Right atrium auricular region (tissue), 2 donors: ENCODE measurements around the gene MGA. TPM values are rescaled to one million over a fixed set of nuclear protein-coding genes. Genes with fewer than 3 reads are reported as not detected.

ENCODE experiments used
- DNase-seq: peaks from one replicate; pipeline ENCODE4 v3.0.0-alpha.2; 2019; ENCODE audit warnings: low spot score
- H3K27ac ChIP-seq, 2 donors: fragments of 200-600 bp; sonication (generic); 1 replicate in 1 of 2; 2 replicates in 1 of 2; pipeline ENCODE4 v1.5.1; 2016 to 2019
- H3K27me3 ChIP-seq, 2 donors: fragments of 200-600 bp; sonication (generic); one replicate each; pipeline versions ENCODE4 v1.5.1 to v1.6.0; 2017 to 2019
- H3K36me3 ChIP-seq: fragments of 200-600 bp; sonication (generic); one replicate; pipeline ENCODE4 v1.5.1; 2016
- H3K4me1 ChIP-seq, 2 donors: fragments of 200-600 bp; sonication (generic); one replicate each; pipeline versions ENCODE4 v1.5.1 to v1.6.0; 2017 to 2019
- H3K4me3 ChIP-seq, 2 donors: fragments of 200-600 bp; sonication (generic); 1 replicate in 1 of 2; 2 replicates in 1 of 2; pipeline ENCODE4 v1.5.1; 2017 to 2019; ENCODE audit warnings: mild to moderate bottlenecking in 1 of 2, moderate library complexity in 1 of 2
- H3K9me3 ChIP-seq, 2 donors: fragments of 200-600 bp; sonication (generic); one replicate each; pipeline ENCODE4 v1.5.1; 2019
- total RNA-seq, 2 donors: library from RNA; depleted of rRNA; stranded (reverse); fragments of >200 nt; gene quantifications; one replicate each; pipeline ENCODE4 v1.1.0, GENCODE V29; 2016
- TF ChIP-seq, protein P1 (sequence below), 2 donors: fragments of 200-600 bp; sonication (generic); IDR thresholded peaks; one replicate each; pipeline ENCODE4 v1.5.1; 2019; ENCODE audit warnings: antibody characterized with exemption in 2 of 2

MGA gene
- total RNA-seq, 2 donors from 2014 or later = 40.1 to 40.3 TPM

DNA sequence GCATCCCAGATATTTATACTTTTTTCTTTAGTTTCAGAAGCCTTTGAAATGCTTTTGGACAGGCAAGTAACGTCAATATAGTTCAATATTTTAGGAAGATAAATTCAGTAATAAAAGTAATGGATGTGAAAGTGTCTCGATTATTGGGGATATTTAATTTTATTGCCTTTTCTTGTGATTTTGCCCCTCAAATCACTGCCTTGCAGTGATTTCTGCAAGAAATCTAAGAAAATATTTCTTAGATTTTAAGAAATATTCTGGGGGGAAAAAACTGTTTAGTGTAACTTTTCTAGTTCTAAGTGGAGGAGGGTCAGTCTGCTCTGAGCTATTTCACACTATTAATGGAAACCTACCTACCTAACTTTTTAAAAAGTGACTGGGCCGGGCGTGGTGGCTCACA lies 33.6 kb downstream of the MGA start:
- TF ChIP-seq, protein P1, sequence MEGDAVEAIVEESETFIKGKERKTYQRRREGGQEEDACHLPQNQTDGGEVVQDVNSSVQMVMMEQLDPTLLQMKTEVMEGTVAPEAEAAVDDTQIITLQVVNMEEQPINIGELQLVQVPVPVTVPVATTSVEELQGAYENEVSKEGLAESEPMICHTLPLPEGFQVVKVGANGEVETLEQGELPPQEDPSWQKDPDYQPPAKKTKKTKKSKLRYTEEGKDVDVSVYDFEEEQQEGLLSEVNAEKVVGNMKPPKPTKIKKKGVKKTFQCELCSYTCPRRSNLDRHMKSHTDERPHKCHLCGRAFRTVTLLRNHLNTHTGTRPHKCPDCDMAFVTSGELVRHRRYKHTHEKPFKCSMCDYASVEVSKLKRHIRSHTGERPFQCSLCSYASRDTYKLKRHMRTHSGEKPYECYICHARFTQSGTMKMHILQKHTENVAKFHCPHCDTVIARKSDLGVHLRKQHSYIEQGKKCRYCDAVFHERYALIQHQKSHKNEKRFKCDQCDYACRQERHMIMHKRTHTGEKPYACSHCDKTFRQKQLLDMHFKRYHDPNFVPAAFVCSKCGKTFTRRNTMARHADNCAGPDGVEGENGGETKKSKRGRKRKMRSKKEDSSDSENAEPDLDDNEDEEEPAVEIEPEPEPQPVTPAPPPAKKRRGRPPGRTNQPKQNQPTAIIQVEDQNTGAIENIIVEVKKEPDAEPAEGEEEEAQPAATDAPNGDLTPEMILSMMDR (IDR thresholded peaks at IDR 0.05) = no peak
- no peak for DNase-seq
- Histone ChIP-seq H3K27ac (no peak overlapping the region), H3K36me3 (no peaks in the 10 kb centered on the region), H3K9me3 (no peaks in the 10 kb centered on the region), H3K27me3 (no peaks in the 10 kb centered on the region), H3K4me3 (no peak overlapping the region), H3K4me1 (peaks cover 0 to 32% of the 10 kb centered on the region in 2 donors)

DNA sequence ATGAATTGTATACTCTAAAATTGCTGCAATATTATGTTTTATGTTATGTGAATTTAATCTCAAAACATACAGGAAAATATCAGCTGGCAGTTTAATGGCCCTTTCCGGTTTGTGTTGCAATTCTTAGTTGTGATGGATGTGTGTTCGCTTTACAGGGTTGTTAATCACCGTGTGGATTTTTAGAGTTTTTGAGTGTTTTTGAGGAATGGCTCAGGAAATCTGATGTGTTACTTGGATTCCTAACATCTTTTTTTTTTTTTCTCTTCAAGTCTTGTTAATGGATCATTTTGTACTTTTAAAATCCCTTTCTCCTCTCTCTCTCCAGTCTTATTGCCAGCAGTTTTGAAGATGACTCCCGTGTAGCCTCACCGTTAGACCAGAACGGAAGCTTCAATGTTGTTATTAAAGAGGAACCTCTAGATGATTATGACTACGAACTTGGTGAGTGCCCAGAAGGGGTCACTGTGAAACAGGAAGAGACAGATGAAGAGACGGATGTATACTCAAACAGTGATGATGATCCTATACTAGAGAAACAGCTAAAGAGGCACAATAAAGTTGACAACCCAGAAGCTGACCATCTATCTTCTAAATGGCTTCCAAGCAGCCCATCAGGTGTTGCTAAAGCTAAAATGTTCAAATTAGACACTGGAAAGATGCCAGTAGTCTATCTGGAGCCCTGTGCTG lies 35.7 kb downstream of the MGA start:
- TF ChIP-seq, protein P1 (IDR thresholded peaks at IDR 0.05) = no peak
- no peaks in the 10 kb centered on the region for H3K27me3 ChIP-seq
- peaks cover 0 to 28% of the 10 kb centered on the region in 2 donors for H3K4me1 ChIP-seq
- no peak overlapping the region for H3K27ac ChIP-seq
- peaks cover 4% of the 10 kb centered on the region for H3K36me3 ChIP-seq
- H3K4me3 ChIP-seq = no peak overlapping the region
- DNase-seq = no peak
- H3K9me3 ChIP-seq = no peaks in the 10 kb centered on the region

GRCh38 chr15:41698779-41699178 lies 38.6 kb downstream of the MGA start:
- TF ChIP-seq, protein P1 (IDR thresholded peaks at IDR 0.05) = no peak
- Histone ChIP-seq H3K27me3 (no peaks in the 10 kb centered on the region), H3K4me1 (peaks cover 0 to 11% of the 10 kb centered on the region in 2 donors), H3K9me3 (no peaks in the 10 kb centered on the region), H3K4me3 (no peak overlapping the region), H3K36me3 (peaks cover 4% of the 10 kb centered on the region), H3K27ac (no peak overlapping the region)
- DNase-seq = no peak

GRCh38 chr15:41703120-41703519 lies 42.9 kb downstream of the MGA start:
- TF ChIP-seq, protein P1 (IDR thresholded peaks at IDR 0.05) = no peak
- Histone ChIP-seq H3K4me3 (no peak overlapping the region), H3K4me1 (no peaks in the 10 kb centered on the region), H3K27me3 (no peaks in the 10 kb centered on the region), H3K27ac (no peak overlapping the region), H3K9me3 (no peaks in the 10 kb centered on the region), H3K36me3 (peaks cover 11% of the 10 kb centered on the region)
- no peak for DNase-seq

- no peaks in the 10 kb centered on the region for H3K9me3 ChIP-seq
- TF ChIP-seq, protein P1 (IDR thresholded peaks at IDR 0.05) = no peak
- H3K4me1 ChIP-seq = no peaks in the 10 kb centered on the region
- H3K36me3 ChIP-seq = peaks cover 41% of the 10 kb centered on the region
- no peak overlapping the region for H3K27ac ChIP-seq
- no peak overlapping the region for H3K4me3 ChIP-seq
- no peak for DNase-seq
- H3K27me3 ChIP-seq = no peaks in the 10 kb centered on the region
These were observed 52.8 kb downstream of the MGA start for GRCh38 chr15:41713047-41713446.

DNA sequence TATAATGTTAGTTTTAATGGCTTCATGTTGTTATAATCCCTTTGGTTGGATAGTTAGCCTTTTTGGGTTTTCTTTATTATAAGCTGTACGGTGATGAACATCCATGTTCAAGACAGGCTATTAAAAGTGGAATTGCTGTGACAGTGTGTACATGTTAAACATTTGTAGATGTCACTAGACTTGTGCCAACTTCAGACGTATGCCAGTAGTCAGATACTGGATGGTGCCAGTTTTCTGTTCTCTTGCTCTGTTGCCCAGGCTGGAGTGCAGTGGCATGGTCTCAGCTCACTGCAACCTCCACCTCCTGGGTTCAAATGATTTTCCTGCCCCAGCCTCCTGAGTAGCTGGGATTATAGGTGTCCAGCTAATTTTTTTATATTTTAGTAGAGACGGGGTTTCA lies 54.1 kb downstream of the MGA start:
- TF ChIP-seq, protein P1 (IDR thresholded peaks at IDR 0.05) = no peak
- Histone ChIP-seq H3K4me1 (no peaks in the 10 kb centered on the region), H3K27me3 (no peaks in the 10 kb centered on the region), H3K27ac (no peak overlapping the region), H3K9me3 (no peaks in the 10 kb centered on the region), H3K36me3 (peaks cover 28% of the 10 kb centered on the region), H3K4me3 (no peak overlapping the region)
- no peak for DNase-seq
